Mesothelial cell of epicardium (in vitro differentiated cells): ENCODE measurements around the gene CNOT6. TPM values are rescaled to one million over a fixed set of nuclear protein-coding genes. Genes with fewer than 3 reads are reported as not detected.

Experiments
- DNase-seq, 2 experiments: peaks; one replicate each; pipeline ENCODE4 v3.0.0; 2021; ENCODE audit warnings: low spot score in 2 of 2; ENCODE audit not compliant: unreplicated experiment in 2 of 2
- H3K27ac Mint-ChIP-seq: 2 replicates; pipeline ENCODE4 v1.8.0; 2021; ENCODE audit warnings: mixed read lengths
- H3K27me3 Mint-ChIP-seq: 2 replicates; pipeline ENCODE4 v1.8.0; 2021; ENCODE audit warnings: low read depth, mixed read lengths
- H3K36me3 Mint-ChIP-seq: 2 replicates; pipeline ENCODE4 v1.8.0; 2021; ENCODE audit warnings: mixed read lengths
- H3K4me1 Mint-ChIP-seq: 2 replicates; pipeline ENCODE4 v1.8.0; 2021; ENCODE audit warnings: mixed read lengths
- H3K4me3 Mint-ChIP-seq: 2 replicates; pipeline ENCODE4 v1.8.0; 2021; ENCODE audit warnings: mild to moderate bottlenecking, moderate library complexity, mixed read lengths
- H3K9me3 Mint-ChIP-seq: 2 replicates; pipeline ENCODE4 v1.8.0; 2021; ENCODE audit warnings: mixed read lengths
- CTCF ChIP-seq: fragments of 200-600 bp; sonication (generic); IDR thresholded peaks from one replicate; pipeline ENCODE4 v1.5.0; 2021; ENCODE audit warnings: antibody characterized with exemption; ENCODE audit not compliant: unreplicated experiment
- total RNA-seq: library from RNA; stranded (reverse); gene quantifications from 3 replicates; pipeline ENCODE4 v1.2.1, GENCODE V29; 2021

The CNOT6 gene
- total RNA-seq, 1 donor from 2014 or later: 53.7 TPM

GRCh38 chr5:180594311-180595045 is 100.3 kb downstream of the CNOT6 start:
- TF ChIP-seq CTCF: no peak
- Mint-ChIP-seq H3K4me1 (peaks cover 10% of the 10 kb centered on the region), H3K36me3 (no peaks in the 10 kb centered on the region), H3K27ac (no peak overlapping the region), H3K27me3 (peaks cover 39% of the 10 kb centered on the region), H3K9me3 (no peaks in the 10 kb centered on the region), H3K4me3 (no peak overlapping the region)
- DNase-seq: no peak

- TF ChIP-seq CTCF: no peak
- Mint-ChIP-seq H3K27ac (no peak overlapping the region), H3K4me1 (peaks cover 5% of the 10 kb centered on the region), H3K27me3 (peaks cover 34% of the 10 kb centered on the region), H3K4me3 (no peak overlapping the region), H3K9me3 (no peaks in the 10 kb centered on the region), H3K36me3 (no peaks in the 10 kb centered on the region)
- DNase-seq: no peak
Measured at GRCh38 chr5:180595046-180595379, 100.8 kb downstream of the CNOT6 start.

DNA sequence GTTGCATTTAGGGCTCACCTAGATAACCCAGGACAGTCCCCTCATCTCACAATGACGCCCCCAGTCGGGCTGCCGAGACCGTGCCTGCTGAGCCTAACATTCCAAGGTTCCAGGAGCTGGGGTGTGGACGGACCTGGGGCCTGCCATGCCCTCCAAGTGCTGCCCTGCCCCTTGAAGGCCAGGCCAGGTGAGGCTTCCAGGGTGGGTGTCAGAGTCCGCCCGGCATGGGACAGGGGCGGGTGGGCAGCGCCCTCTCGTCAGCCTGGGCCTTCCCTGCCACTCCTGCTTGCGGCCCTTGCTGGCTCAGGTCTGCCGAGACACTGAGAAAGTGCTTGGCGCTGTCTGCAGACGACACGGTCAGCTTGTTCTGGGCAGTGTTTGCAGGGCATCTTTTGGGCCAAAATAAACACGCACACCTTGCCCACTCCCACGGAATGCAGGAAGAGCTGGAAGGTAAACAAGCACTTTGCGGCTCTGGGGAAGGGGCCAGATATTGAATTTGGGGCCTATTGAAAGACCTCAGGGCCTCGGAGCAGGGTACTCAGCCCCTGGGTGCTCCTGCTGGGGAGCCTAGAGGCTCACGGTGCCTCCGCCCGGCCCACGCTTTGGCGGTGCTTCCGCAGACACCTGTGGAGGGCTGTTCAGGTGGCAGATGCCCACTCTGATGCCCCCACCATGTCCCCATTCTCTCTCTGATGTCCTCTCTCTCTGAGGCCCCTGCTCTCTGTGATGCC is 101.4 kb downstream of the CNOT6 start:
- Mint-ChIP-seq H3K9me3 (no peaks in the 10 kb centered on the region), H3K27ac (no peak overlapping the region), H3K36me3 (no peaks in the 10 kb centered on the region), H3K27me3 (peaks cover 29% of the 10 kb centered on the region), H3K4me3 (no peak overlapping the region), H3K4me1 (peaks cover 4% of the 10 kb centered on the region)
- no peak for DNase-seq
- no peak for TF ChIP-seq CTCF

DNA sequence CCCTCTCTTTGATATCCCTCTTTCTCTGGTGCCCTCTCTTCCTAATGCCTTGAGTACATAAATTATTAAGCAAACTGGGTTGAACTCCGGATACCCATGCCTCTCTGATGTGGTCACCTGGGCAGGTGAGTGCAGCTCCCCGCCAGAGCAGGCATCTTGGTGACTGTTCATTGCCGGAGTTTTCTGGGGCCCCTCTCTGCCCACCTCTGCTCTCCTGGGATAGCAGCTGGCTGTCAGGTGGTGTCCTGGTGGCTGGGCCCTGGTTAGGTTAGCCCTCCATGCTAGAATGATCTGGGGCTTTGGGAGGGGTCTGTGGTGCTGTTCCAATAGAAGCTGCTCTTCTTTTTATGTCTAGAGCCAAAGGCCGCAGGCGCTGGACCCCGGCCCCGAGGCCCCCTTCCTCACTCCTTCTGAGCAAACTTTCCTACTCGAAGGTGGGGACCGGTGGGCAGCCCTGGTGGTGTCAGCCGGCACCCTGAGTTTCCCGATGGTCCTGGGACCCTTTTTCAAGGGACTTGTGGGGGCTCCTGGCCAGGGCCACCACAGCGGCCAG is 102.0 kb downstream of the CNOT6 start:
- Mint-ChIP-seq H3K9me3 (no peaks in the 10 kb centered on the region), H3K27me3 (peaks cover 28% of the 10 kb centered on the region), H3K36me3 (no peaks in the 10 kb centered on the region), H3K4me3 (no peak overlapping the region), H3K4me1 (peaks cover 4% of the 10 kb centered on the region), H3K27ac (no peak overlapping the region)
- TF ChIP-seq CTCF: no peak
- DNase-seq: no peak

- no peaks in the 10 kb centered on the region for H3K36me3 Mint-ChIP-seq
Measured at GRCh38 chr5:180596668-180597231, 102.6 kb downstream of the CNOT6 start.

More at GRCh38 chr5:180596668-180597231, 102.6 kb downstream of the CNOT6 start:
- TF ChIP-seq CTCF: no peak
- Mint-ChIP-seq H3K4me1 (peaks cover 4% of the 10 kb centered on the region), H3K4me3 (no peak overlapping the region), H3K27ac (no peak overlapping the region), H3K27me3 (peaks cover 28% of the 10 kb centered on the region), H3K9me3 (no peaks in the 10 kb centered on the region)
- no peak for DNase-seq
